A549 (cell line): Measurements from ENCODE around the gene GDPD3. TPM values are rescaled to one million over a fixed set of nuclear protein-coding genes. Genes with fewer than 3 reads are reported as not detected.

ENCODE experiments used
- BHLHE40 ChIP-seq: IDR thresholded peaks from 2 replicates; pipeline ENCODE4 v1.6.1; 2012; ENCODE audit warnings: low read depth, low read length, inconsistent platforms
- CBX8 ChIP-seq: fragments of 200-600 bp; sonication (generic); IDR thresholded peaks from 2 replicates; pipeline ENCODE4 v1.6.1; 2016
- EP300 ChIP-seq, 2 experiments: fragments of >200 bp; sonication (Bioruptor Twin); formaldehyde crosslinking; IDR thresholded peaks; 2 replicates in 1 of 2; 3 replicates in 1 of 2; pipeline ENCODE4 v1.6.1; 2016 to 2017
- GATA3 ChIP-seq: IDR thresholded peaks from 2 replicates; pipeline ENCODE4 v1.6.1; 2012; ENCODE audit warnings: borderline replicate concordance
- HDAC2 ChIP-seq: fragments of 200-600 bp; sonication (generic); IDR thresholded peaks from 2 replicates; pipeline ENCODE4 v1.6.1; 2016
- HOXA7 ChIP-seq: fragments of 250-450 bp; sonication (Bioruptor Pico); IDR thresholded peaks from 2 replicates; pipeline ENCODE4 v1.5.0; 2020; ENCODE audit warnings: mild to moderate bottlenecking, moderate library complexity
- HOXB5 ChIP-seq: fragments of 250-450 bp; sonication (Bioruptor Pico); IDR thresholded peaks from 2 replicates; pipeline ENCODE4 v1.5.0; 2020; ENCODE audit warnings: mild to moderate bottlenecking, moderate library complexity
- JUN ChIP-seq, 2 experiments: fragments of >200 bp; sonication (Bioruptor Twin); formaldehyde crosslinking; IDR thresholded peaks; 2 replicates in 1 of 2; 3 replicates in 1 of 2; pipeline ENCODE4 v1.6.1; 2016 to 2017
- JUNB ChIP-seq: fragments of >200 bp; sonication (Bioruptor Twin); formaldehyde crosslinking; IDR thresholded peaks from 2 replicates; pipeline ENCODE4 v1.6.1; 2016
- KDM5A ChIP-seq: fragments of 200-600 bp; sonication (generic); IDR thresholded peaks from 2 replicates; pipeline ENCODE4 v1.6.1; 2016; ENCODE audit warnings: antibody characterized with exemption, mild to moderate bottlenecking
- MAFK ChIP-seq: fragments of 450-650 bp; IDR thresholded peaks from 2 replicates; pipeline ENCODE4 v1.6.1; 2014; ENCODE audit not compliant: partially characterized antibody
- NR3C1 ChIP-seq: fragments of >200 bp; sonication (Bioruptor Twin); formaldehyde crosslinking; IDR thresholded peaks from 3 replicates; pipeline ENCODE4 v1.6.1; 2017
- PHF8 ChIP-seq: fragments of 200-600 bp; sonication (generic); IDR thresholded peaks from 2 replicates; pipeline ENCODE4 v1.6.1; 2016; ENCODE audit warnings: low read depth, mild to moderate bottlenecking, antibody characterized with exemption, moderate library complexity, borderline replicate concordance
- POLR2A ChIP-seq: IDR thresholded peaks from 2 replicates; pipeline ENCODE4 v1.6.1; 2012; ENCODE audit warnings: mild to moderate bottlenecking, low read length
- POLR2AphosphoS2 ChIP-seq: conservative IDR thresholded peaks from 2 replicates; pipeline ENCODE4 v1.6.1; 2012; ENCODE audit warnings: low read length, improper control_type of control experiment, inconsistent platforms
- RARB ChIP-seq: fragments of 250-450 bp; sonication (Bioruptor Pico); IDR thresholded peaks from 2 replicates; pipeline ENCODE4 v1.8.0; 2021; ENCODE audit warnings: mild to moderate bottlenecking, moderate library complexity
- SMC3 ChIP-seq: fragments of >200 bp; sonication (Bioruptor Twin); formaldehyde crosslinking; IDR thresholded peaks from 3 replicates; pipeline ENCODE4 v1.6.1; 2018; ENCODE audit warnings: inconsistent platforms
- SREBF2 ChIP-seq: fragments of 450-650 bp; IDR thresholded peaks from 2 replicates; pipeline ENCODE4 v1.6.1; 2014; ENCODE audit warnings: mild to moderate bottlenecking, moderate library complexity
- TFCP2L1 ChIP-seq: fragments of 250-450 bp; sonication (Bioruptor Pico); IDR thresholded peaks from 2 replicates; pipeline ENCODE4 v1.5.0; 2021; ENCODE audit warnings: mild to moderate bottlenecking
- TP53 ChIP-seq: fragments of 250-450 bp; sonication (Bioruptor Pico); IDR thresholded peaks from 2 replicates; pipeline ENCODE4 v1.5.0; 2021; ENCODE audit warnings: mild to moderate bottlenecking, moderate library complexity
- ZNF302 ChIP-seq: fragments of 250-450 bp; sonication (Bioruptor Pico); IDR thresholded peaks from 2 replicates; pipeline ENCODE4 v1.9.0; 2021; ENCODE audit warnings: inconsistent platforms, mild to moderate bottlenecking, moderate library complexity
- ZSCAN20 ChIP-seq: fragments of 250-450 bp; sonication (Bioruptor Pico); IDR thresholded peaks from 2 replicates; pipeline ENCODE4 v1.8.0; 2022; ENCODE audit warnings: mild to moderate bottlenecking, moderate library complexity
- polyA plus RNA-seq, 4 experiments: library from polyadenylated mRNA; depleted of rRNA in 3 of 4; stranded (reverse); fragments of >200 nt; fragmentation: RNase III in 1 of 4; extraction: RNeasy Plus Mini Kit Qiagen cat#74134 plus additional on column Dnase treatment in 1 of 4; gene quantifications; 2 replicates in 3 of 4; 3 replicates in 1 of 4; pipeline ENCODE4 v1.2.3, GENCODE V29; 2011 to 2017
- TF ChIP-seq, protein P1 (sequence below): fragments of 150-350 bp; IDR thresholded peaks from 2 replicates; pipeline ENCODE4 v1.6.1; 2014; ENCODE audit warnings: low read depth, mild to moderate bottlenecking, low read length
- TF ChIP-seq, protein P2 (sequence below): IDR thresholded peaks from 2 replicates; pipeline ENCODE4 v1.6.1; 2012
- TF ChIP-seq, protein P3 (sequence below): IDR thresholded peaks from 2 replicates; pipeline ENCODE4 v1.6.1; 2012
- TF ChIP-seq, protein P4 (sequence below): fragments of >200 bp; sonication (Bioruptor Twin); formaldehyde crosslinking; IDR thresholded peaks from 2 replicates; pipeline ENCODE4 v1.6.1; 2016
- TF ChIP-seq, protein P5 (sequence below): fragments of 250-450 bp; sonication (Bioruptor Pico); IDR thresholded peaks from 2 replicates; pipeline ENCODE4 v1.5.0; 2021; ENCODE audit warnings: mild to moderate bottlenecking, moderate library complexity, borderline replicate concordance
- TF ChIP-seq, protein P6 (sequence below): IDR thresholded peaks from 2 replicates; pipeline ENCODE4 v1.6.1; 2012; ENCODE audit warnings: low read depth, borderline replicate concordance
- TF ChIP-seq, protein P7 (sequence below): fragments of 200-600 bp; sonication (generic); IDR thresholded peaks from 2 replicates; pipeline ENCODE4 v1.6.1; 2016; ENCODE audit warnings: antibody characterized with exemption, mild to moderate bottlenecking, moderate library complexity

GDPD3 gene
- polyA plus RNA-seq, 2 of the 4 experiments (the other 2 are of a cell fraction): 0.58 to 1.8 TPM

DNA sequence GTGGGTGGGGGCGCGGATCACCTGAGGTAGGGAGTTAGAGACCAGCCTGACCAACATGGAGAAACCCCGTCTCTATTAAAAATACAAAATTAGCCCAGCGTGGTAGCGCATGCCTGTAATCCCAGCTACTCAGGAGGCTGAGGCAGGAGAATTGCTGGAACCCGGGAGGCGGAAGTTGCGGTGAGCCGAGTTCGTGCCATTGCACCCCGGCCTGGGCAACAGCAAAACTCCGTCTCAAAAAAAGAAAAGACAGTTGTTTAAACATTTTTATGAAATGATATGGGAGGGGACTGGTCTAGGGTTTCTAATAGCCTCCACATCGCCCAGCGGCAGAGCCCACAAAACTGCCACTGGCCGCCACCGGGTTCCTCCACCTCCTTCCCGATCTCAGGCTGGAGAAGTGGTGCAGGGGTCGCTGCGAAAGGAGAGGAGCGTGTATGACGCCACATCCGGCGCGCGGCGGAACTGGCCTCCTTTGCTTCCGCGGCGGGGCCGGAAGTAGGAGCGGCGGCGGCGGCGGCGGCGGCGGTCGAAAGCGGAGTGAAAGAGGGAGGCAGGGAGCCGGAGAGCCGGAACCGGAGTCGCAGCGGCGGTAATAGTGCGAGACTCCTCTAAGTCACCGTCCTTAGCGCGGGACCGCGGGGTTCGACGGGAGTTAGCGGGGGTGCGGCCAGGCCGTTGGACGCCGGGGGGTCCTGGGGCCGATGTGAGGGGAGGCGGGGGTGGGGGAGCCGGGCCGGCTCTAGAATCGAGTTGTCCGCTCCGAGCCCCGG lies 37.6 kb downstream of the GDPD3 start, which contains the start of gene PPP4C (continued):
- TF ChIP-seq, protein P1, sequence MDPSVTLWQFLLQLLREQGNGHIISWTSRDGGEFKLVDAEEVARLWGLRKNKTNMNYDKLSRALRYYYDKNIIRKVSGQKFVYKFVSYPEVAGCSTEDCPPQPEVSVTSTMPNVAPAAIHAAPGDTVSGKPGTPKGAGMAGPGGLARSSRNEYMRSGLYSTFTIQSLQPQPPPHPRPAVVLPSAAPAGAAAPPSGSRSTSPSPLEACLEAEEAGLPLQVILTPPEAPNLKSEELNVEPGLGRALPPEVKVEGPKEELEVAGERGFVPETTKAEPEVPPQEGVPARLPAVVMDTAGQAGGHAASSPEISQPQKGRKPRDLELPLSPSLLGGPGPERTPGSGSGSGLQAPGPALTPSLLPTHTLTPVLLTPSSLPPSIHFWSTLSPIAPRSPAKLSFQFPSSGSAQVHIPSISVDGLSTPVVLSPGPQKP: no peak
- no peak for TF ChIP-seq MAFK
- TF ChIP-seq SREBF2: no peak
- TF ChIP-seq POLR2A: peak; percentile 83
- TF ChIP-seq RARB: no peak
- TF ChIP-seq, protein P2, sequence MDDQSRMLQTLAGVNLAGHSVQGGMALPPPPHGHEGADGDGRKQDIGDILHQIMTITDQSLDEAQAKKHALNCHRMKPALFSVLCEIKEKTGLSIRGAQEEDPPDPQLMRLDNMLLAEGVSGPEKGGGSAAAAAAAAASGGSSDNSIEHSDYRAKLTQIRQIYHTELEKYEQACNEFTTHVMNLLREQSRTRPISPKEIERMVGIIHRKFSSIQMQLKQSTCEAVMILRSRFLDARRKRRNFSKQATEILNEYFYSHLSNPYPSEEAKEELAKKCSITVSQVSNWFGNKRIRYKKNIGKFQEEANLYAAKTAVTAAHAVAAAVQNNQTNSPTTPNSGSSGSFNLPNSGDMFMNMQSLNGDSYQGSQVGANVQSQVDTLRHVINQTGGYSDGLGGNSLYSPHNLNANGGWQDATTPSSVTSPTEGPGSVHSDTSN: peak; percentile 54
- TF ChIP-seq, protein P3, sequence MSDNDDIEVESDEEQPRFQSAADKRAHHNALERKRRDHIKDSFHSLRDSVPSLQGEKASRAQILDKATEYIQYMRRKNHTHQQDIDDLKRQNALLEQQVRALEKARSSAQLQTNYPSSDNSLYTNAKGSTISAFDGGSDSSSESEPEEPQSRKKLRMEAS: peak; percentile 38; the same call in 1 of the 2 replicates
- TF ChIP-seq, protein P4, sequence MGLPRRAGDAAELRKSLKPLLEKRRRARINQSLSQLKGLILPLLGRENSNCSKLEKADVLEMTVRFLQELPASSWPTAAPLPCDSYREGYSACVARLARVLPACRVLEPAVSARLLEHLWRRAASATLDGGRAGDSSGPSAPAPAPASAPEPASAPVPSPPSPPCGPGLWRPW: no peak
- peak; percentile 14; the same call in 1 of the 2 replicates for TF ChIP-seq PHF8
- no peak for TF ChIP-seq KDM5A
- TF ChIP-seq, protein P5, sequence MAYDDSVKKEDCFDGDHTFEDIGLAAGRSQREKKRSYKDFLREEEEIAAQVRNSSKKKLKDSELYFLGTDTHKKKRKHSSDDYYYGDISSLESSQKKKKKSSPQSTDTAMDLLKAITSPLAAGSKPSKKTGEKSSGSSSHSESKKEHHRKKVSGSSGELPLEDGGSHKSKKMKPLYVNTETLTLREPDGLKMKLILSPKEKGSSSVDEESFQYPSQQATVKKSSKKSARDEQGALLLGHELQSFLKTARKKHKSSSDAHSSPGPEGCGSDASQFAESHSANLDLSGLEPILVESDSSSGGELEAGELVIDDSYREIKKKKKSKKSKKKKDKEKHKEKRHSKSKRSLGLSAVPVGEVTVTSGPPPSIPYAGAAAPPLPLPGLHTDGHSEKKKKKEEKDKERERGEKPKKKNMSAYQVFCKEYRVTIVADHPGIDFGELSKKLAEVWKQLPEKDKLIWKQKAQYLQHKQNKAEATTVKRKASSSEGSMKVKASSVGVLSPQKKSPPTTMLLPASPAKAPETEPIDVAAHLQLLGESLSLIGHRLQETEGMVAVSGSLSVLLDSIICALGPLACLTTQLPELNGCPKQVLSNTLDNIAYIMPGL: 0 out of 2 replicates have a peak, but pooled peaks have one; percentile 29
- peak; percentile 46; the same call in 1 of the 2 replicates for TF ChIP-seq TFCP2L1
- peak; percentile 56 to 95; a peak in 4 of 5 replicates for TF ChIP-seq JUN (IDR thresholded peaks at IDR 0.05)
- TF ChIP-seq, protein P6, sequence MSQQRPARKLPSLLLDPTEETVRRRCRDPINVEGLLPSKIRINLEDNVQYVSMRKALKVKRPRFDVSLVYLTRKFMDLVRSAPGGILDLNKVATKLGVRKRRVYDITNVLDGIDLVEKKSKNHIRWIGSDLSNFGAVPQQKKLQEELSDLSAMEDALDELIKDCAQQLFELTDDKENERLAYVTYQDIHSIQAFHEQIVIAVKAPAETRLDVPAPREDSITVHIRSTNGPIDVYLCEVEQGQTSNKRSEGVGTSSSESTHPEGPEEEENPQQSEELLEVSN: no peak
- no peak for TF ChIP-seq BHLHE40
- TF ChIP-seq SMC3: no peak
- no peak for TF ChIP-seq NR3C1
- peak; percentile 44; the same call in 1 of the 2 replicates for TF ChIP-seq TP53
- peak; percentile 51; the same call in 1 of the 2 replicates for TF ChIP-seq HOXB5 (CRISPR knock-in tag)
- TF ChIP-seq CBX8: no peak
- TF ChIP-seq ZSCAN20: no peak
- TF ChIP-seq HDAC2: no peak
- no peak for TF ChIP-seq EP300 (IDR thresholded peaks at IDR 0.05)
- peak; percentile 84 for TF ChIP-seq HOXA7 (CRISPR knock-in tag)
- TF ChIP-seq, protein P7, sequence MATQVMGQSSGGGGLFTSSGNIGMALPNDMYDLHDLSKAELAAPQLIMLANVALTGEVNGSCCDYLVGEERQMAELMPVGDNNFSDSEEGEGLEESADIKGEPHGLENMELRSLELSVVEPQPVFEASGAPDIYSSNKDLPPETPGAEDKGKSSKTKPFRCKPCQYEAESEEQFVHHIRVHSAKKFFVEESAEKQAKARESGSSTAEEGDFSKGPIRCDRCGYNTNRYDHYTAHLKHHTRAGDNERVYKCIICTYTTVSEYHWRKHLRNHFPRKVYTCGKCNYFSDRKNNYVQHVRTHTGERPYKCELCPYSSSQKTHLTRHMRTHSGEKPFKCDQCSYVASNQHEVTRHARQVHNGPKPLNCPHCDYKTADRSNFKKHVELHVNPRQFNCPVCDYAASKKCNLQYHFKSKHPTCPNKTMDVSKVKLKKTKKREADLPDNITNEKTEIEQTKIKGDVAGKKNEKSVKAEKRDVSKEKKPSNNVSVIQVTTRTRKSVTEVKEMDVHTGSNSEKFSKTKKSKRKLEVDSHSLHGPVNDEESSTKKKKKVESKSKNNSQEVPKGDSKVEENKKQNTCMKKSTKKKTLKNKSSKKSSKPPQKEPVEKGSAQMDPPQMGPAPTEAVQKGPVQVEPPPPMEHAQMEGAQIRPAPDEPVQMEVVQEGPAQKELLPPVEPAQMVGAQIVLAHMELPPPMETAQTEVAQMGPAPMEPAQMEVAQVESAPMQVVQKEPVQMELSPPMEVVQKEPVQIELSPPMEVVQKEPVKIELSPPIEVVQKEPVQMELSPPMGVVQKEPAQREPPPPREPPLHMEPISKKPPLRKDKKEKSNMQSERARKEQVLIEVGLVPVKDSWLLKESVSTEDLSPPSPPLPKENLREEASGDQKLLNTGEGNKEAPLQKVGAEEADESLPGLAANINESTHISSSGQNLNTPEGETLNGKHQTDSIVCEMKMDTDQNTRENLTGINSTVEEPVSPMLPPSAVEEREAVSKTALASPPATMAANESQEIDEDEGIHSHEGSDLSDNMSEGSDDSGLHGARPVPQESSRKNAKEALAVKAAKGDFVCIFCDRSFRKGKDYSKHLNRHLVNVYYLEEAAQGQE: peak; percentile 45; the same call in 1 of the 2 replicates
- TF ChIP-seq GATA3: no peak
- peak; percentile 69; the same call in 1 of the 2 replicates for TF ChIP-seq POLR2AphosphoS2
- no peak for TF ChIP-seq JUNB
- TF ChIP-seq ZNF302 (CRISPR knock-in tag): no peak
- TF ChIP-seq, all 56 proteins: peak for 15
